ENCODE measurements around the gene TM4SF20.

Gene TM4SF20

GRCh38 chr2:227378371-227378782, 729 bp downstream of the TM4SF20 start:
- H3K27ac ChIP-seq: no peak overlapping the region

DNA sequence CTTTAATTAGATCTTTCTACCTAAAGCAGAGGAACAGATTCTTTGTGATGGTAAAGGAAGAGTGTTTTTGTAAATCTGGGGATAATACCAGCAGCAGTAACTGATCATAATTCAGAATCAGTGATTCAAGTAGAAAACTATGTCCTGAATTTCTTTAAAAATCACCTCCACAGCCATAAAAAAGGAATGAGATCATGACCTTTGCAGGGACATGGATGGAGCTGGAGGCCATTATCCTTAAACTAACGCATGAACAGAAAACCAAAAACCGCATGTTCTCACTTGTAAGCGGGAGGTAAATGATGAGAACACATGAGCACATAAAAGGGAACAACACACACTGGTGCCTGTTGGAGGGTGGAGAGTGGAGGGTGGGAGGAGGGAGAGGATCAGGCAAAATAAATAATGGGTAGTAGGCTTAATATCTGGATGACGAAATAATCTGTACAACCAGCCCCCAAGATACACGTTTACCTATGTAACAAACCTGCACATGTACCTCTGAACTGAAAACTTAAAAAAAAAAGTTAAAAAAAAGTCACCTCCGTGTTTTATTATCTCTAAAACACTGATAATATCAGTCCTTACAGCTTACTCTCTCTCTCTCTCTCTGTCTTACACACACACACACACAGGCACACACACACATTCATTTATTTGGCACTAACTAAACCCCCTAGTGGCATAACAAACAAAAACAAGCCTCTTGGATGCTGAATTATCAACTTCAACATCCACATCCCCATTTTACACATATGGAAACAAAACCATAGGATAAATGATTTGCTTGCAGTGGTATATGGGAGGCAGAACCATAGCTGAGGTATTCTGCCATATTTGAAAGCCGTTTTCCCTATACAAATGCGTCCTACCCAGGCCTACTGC, 1.4 kb downstream of the TM4SF20 start:
- Histone ChIP-seq H3K36me3 (ENCODE audit: insufficient read depth) (no peaks in the 10 kb centered on the region), H2AFZ (ENCODE audit: low read depth) (no peak overlapping the region)

More at GRCh38 chr2:227378371-227378782, 729 bp downstream of the TM4SF20 start:
- Histone ChIP-seq H3K79me2 (ENCODE audit: insufficient read depth, low read depth) (no peaks in the 10 kb centered on the region), H3K27me3 (ENCODE audit: insufficient read depth, low read depth) (no peaks in the 10 kb centered on the region), H4K20me1 (ENCODE audit: insufficient read depth) (no peaks in the 10 kb centered on the region), H3K4me2 (no peak overlapping the region), H3K4me3 (IDR thresholded peaks at IDR 0.05; ENCODE audit: insufficient read depth, low read depth, low read length) (no peak overlapping the region), H3K36me3 (ENCODE audit: insufficient read depth) (no peaks in the 10 kb centered on the region), H3K9ac (no peak overlapping the region), H2AFZ (ENCODE audit: low read depth) (no peak overlapping the region), H3K4me1 (ENCODE audit: low read depth, poor library complexity, severe bottlenecking) (no peaks in the 10 kb centered on the region)
- TF ChIP-seq CTCF (conservative IDR thresholded peaks at IDR 0.05; ENCODE audit: low read depth, low read length): no peak

GRCh38 chr2:227376656-227377396, 2.3 kb downstream of the TM4SF20 start:
- Histone ChIP-seq H3K79me2 (ENCODE audit: insufficient read depth, low read depth) (no peaks in the 10 kb centered on the region), H3K9ac (no peak overlapping the region), H3K4me3 (IDR thresholded peaks at IDR 0.05; ENCODE audit: insufficient read depth, low read depth, low read length) (no peak overlapping the region), H3K27me3 (ENCODE audit: insufficient read depth, low read depth) (no peaks in the 10 kb centered on the region), H3K4me2 (no peak overlapping the region), H3K4me1 (ENCODE audit: low read depth, poor library complexity, severe bottlenecking) (no peaks in the 10 kb centered on the region), H3K27ac (no peak overlapping the region), H3K36me3 (ENCODE audit: insufficient read depth) (no peaks in the 10 kb centered on the region), H4K20me1 (ENCODE audit: insufficient read depth) (no peaks in the 10 kb centered on the region), H2AFZ (ENCODE audit: low read depth) (no peak overlapping the region)
- TF ChIP-seq CTCF (conservative IDR thresholded peaks at IDR 0.05; ENCODE audit: low read depth, low read length): no peak

More for the DNA sequence above, 1.4 kb downstream of the TM4SF20 start:
- no peak for TF ChIP-seq CTCF (conservative IDR thresholded peaks at IDR 0.05; ENCODE audit: low read depth, low read length)
- Histone ChIP-seq H3K4me3 (IDR thresholded peaks at IDR 0.05; ENCODE audit: insufficient read depth, low read depth, low read length) (no peak overlapping the region), H3K27me3 (ENCODE audit: insufficient read depth, low read depth) (no peaks in the 10 kb centered on the region), H3K4me2 (no peak overlapping the region), H3K9ac (no peak overlapping the region), H4K20me1 (ENCODE audit: insufficient read depth) (no peaks in the 10 kb centered on the region), H3K79me2 (ENCODE audit: insufficient read depth, low read depth) (no peaks in the 10 kb centered on the region), H3K4me1 (ENCODE audit: low read depth, poor library complexity, severe bottlenecking) (no peaks in the 10 kb centered on the region), H3K27ac (no peak overlapping the region)

DNA sequence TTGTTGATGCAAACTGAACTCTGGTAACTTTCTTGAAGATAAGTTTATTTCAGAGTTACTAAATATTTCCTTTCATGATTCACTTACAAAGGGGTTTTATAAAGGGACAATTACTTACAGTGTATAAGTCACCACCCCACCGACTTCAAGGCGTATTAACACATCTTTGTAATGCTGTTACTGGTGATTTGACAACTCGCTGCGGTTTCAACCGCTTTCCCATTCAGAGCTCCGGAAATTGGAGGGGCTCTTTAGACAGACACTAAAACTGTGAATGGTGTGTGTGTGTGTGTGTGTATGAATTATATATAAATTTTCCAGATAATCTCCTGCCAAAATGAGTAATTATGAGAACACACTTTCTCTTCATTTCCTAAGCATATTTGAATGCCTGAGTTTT, 4.9 kb downstream of the TM4SF20 start:
- H3K79me2 ChIP-seq (ENCODE audit: insufficient read depth, low read depth): no peaks in the 10 kb centered on the region
- H3K36me3 ChIP-seq (ENCODE audit: insufficient read depth): no peaks in the 10 kb centered on the region
- TF ChIP-seq CTCF (conservative IDR thresholded peaks at IDR 0.05; ENCODE audit: low read depth, low read length): no peak
- H3K4me3 ChIP-seq (IDR thresholded peaks at IDR 0.05; ENCODE audit: insufficient read depth, low read depth, low read length): no peak overlapping the region
- H3K27ac ChIP-seq: no peak overlapping the region
- H2AFZ ChIP-seq (ENCODE audit: low read depth): no peak overlapping the region
- H3K4me2 ChIP-seq: no peak overlapping the region
- no peaks in the 10 kb centered on the region for H3K4me1 ChIP-seq (ENCODE audit: low read depth, poor library complexity, severe bottlenecking)
- H3K27me3 ChIP-seq (ENCODE audit: insufficient read depth, low read depth): no peaks in the 10 kb centered on the region
- H4K20me1 ChIP-seq (ENCODE audit: insufficient read depth): no peaks in the 10 kb centered on the region
- no peak overlapping the region for H3K9ac ChIP-seq
